OCI-LY7 (cell line): ENCODE measurements around the gene KLHDC8B. TPM values are rescaled to one million over a fixed set of nuclear protein-coding genes. Genes with fewer than 3 reads are reported as not detected.

Experiments
- BruUV-seq: library from RNA; stranded (reverse); fragments of 400-500 nt; replicated peaks from 2 replicates; lab custom pipeline; 2021; lab: Mats Ljungman, UMichigan
- CTCF ChIA-PET: fragments of 300-600 bp; sonication (Branson Sonifier 250); formaldehyde crosslinking; loops from one replicate; lab custom pipeline; 2022; ENCODE audit warnings: antibody characterized with exemption; ENCODE audit not compliant: unreplicated experiment; lab: Charles Lee
- POLR2A ChIA-PET: fragments of 300-600 bp; sonication (Branson Sonifier 250); formaldehyde crosslinking; loops from one replicate; lab custom pipeline; 2022; ENCODE audit warnings: antibody characterized with exemption; lab: Charles Lee
- DNase-seq: peaks from one replicate; pipeline ENCODE4 v3.0.0-alpha.2; 2015; ENCODE audit warnings: low spot score
- H2AFZ ChIP-seq: fragments of 200-600 bp; sonication (generic), shearing (Covaris generic); 2 replicates; pipeline ENCODE4 v1.6.1; 2014; ENCODE audit warnings: mild to moderate bottlenecking, antibody characterized with exemption, low read length, moderate library complexity
- H3K27ac ChIP-seq: fragments of 200-600 bp; sonication (generic); 2 replicates; pipeline ENCODE4 v1.5.1; 2014; ENCODE audit warnings: mixed run types, low read depth, mild to moderate bottlenecking, moderate library complexity, low read length, inconsistent platforms; ENCODE audit not compliant: poor library complexity, severe bottlenecking
- H3K36me3 ChIP-seq: fragments of 200-600 bp; sonication (generic); 2 replicates; pipeline ENCODE4 v1.6.1; 2014; ENCODE audit warnings: mild to moderate bottlenecking, antibody characterized with exemption, low read length, moderate library complexity, mixed read lengths; ENCODE audit not compliant: insufficient read depth
- H3K4me1 ChIP-seq: fragments of 200-600 bp; sonication (generic); 2 replicates; pipeline ENCODE4 v1.5.1; 2014; ENCODE audit warnings: mild to moderate bottlenecking, low read length; ENCODE audit not compliant: insufficient read depth, poor library complexity, severe bottlenecking
- H3K4me2 ChIP-seq: fragments of 200-600 bp; sonication (generic); 2 replicates; pipeline ENCODE4 v1.6.1; 2014; ENCODE audit warnings: mild to moderate bottlenecking, low read length
- H3K4me3 ChIP-seq: fragments of 200-600 bp; sonication (generic); 2 replicates; pipeline ENCODE4 v1.5.1; 2014; ENCODE audit warnings: mild to moderate bottlenecking, low read depth, low read length; ENCODE audit not compliant: poor library complexity, severe bottlenecking
- H3K79me2 ChIP-seq: fragments of 200-600 bp; sonication (generic); 2 replicates; pipeline ENCODE4 v1.6.1; 2016; ENCODE audit warnings: low read depth, mild to moderate bottlenecking, low read length, moderate library complexity, mixed read lengths; ENCODE audit not compliant: insufficient read depth
- H3K9me2 ChIP-seq: fragments of 200-600 bp; sonication (generic); 2 replicates; pipeline ENCODE4 v1.6.1; 2016; ENCODE audit warnings: mild to moderate bottlenecking, low read length, mixed read lengths; ENCODE audit not compliant: insufficient read depth
- H3K9me3 ChIP-seq: fragments of 200-600 bp; sonication (generic); 2 replicates; pipeline ENCODE4 v1.6.1; 2014; ENCODE audit warnings: mild to moderate bottlenecking, mixed run types, low read length, mixed read lengths
- H4K20me1 ChIP-seq: fragments of 200-600 bp; sonication (generic); 2 replicates; pipeline ENCODE4 v1.6.1; 2014; ENCODE audit warnings: mild to moderate bottlenecking, antibody characterized with exemption, low read length, moderate library complexity, mixed read lengths; ENCODE audit not compliant: insufficient read depth
- CTCF ChIP-seq: fragments of 200-600 bp; sonication (generic); conservative IDR thresholded peaks from 2 replicates; pipeline ENCODE4 v1.5.1; 2014; ENCODE audit warnings: mild to moderate bottlenecking, antibody characterized with exemption, low read length, moderate library complexity, mixed read lengths
- EZH2phosphoT487 ChIP-seq: fragments of 200-600 bp; sonication (generic); IDR thresholded peaks from 2 replicates; pipeline ENCODE4 v1.6.1; 2018; ENCODE audit warnings: low read depth, borderline replicate concordance, mild to moderate bottlenecking, mixed run types, antibody characterized with exemption, low read length, moderate library complexity, mixed read lengths
- intact Hi-C: fragments of 100-400 bp; cut with micrococcal nuclease; formaldehyde crosslinking; loops from one replicate; pipeline ENCODE4 v1.10.0; 2022; ENCODE audit not compliant: unreplicated experiment
- total RNA-seq, 2 experiments: library from RNA; depleted of rRNA in 1 of 2; stranded (reverse); fragments of >200 nt in 1 of 2; shearing (Covaris generic) in 1 of 2; gene quantifications; 2 replicates each; pipeline ENCODE4 v1.2.3, GENCODE V29; 2014 to 2022

KLHDC8B gene
- total RNA-seq, 2 experiments from 2014 or later: 0.69 to 0.91 TPM

- POLR2A ChIA-PET: no interaction called here
- Histone ChIP-seq H3K9me3 (no peaks in the 10 kb centered on the region), H3K9me2 (no peaks in the 10 kb centered on the region), H3K4me1 (peaks cover 6% of the 10 kb centered on the region), H3K27ac (no peak overlapping the region), H3K4me3 (no peak overlapping the region), H4K20me1 (no peaks in the 10 kb centered on the region), H3K79me2 (no peaks in the 10 kb centered on the region), H2AFZ (no peak overlapping the region), H3K4me2 (no peak overlapping the region), H3K36me3 (no peaks in the 10 kb centered on the region)
- intact Hi-C loops: no loop called here
- DNase-seq: no peak
- TF ChIP-seq CTCF: no peak
- no peak for TF ChIP-seq EZH2phosphoT487
- CTCF ChIA-PET: no interaction called here
- no TSS peak for BruUV-seq
These were observed 1.9 kb downstream of the KLHDC8B start for GRCh38 chr3:49173116-49173791.

GRCh38 chr3:49173792-49174170 lies 2.4 kb downstream of the KLHDC8B start:
- H3K4me3 ChIP-seq: no peak overlapping the region
- H3K9me3 ChIP-seq: no peaks in the 10 kb centered on the region
- CTCF ChIA-PET: no interaction called here
- H3K9me2 ChIP-seq: no peaks in the 10 kb centered on the region
- no peaks in the 10 kb centered on the region for H3K36me3 ChIP-seq
- H3K27ac ChIP-seq: no peak overlapping the region
- H4K20me1 ChIP-seq: no peaks in the 10 kb centered on the region
- POLR2A ChIA-PET: no interaction called here
- peaks cover 6% of the 10 kb centered on the region for H3K4me1 ChIP-seq
- DNase-seq: no peak
- no TSS peak for BruUV-seq
- no peak overlapping the region for H2AFZ ChIP-seq
- TF ChIP-seq EZH2phosphoT487 (no peak), CTCF (no peak)
- H3K79me2 ChIP-seq: no peaks in the 10 kb centered on the region
- H3K4me2 ChIP-seq: no peak overlapping the region
- intact Hi-C loops: no loop called here

- H3K4me1 ChIP-seq: peaks cover 6% of the 10 kb centered on the region
- H3K27ac ChIP-seq: no peak overlapping the region
- no TSS peak for BruUV-seq
- intact Hi-C loops: no loop called here
- H3K36me3 ChIP-seq: no peaks in the 10 kb centered on the region
- H4K20me1 ChIP-seq: no peaks in the 10 kb centered on the region
- H3K4me3 ChIP-seq: no peak overlapping the region
- POLR2A ChIA-PET: no interaction called here
- H3K9me3 ChIP-seq: no peaks in the 10 kb centered on the region
- H3K4me2 ChIP-seq: no peak overlapping the region
- no peaks in the 10 kb centered on the region for H3K9me2 ChIP-seq
- no peak for TF ChIP-seq EZH2phosphoT487
- no peak for TF ChIP-seq CTCF
- H2AFZ ChIP-seq: no peak overlapping the region
- DNase-seq: no peak
- CTCF ChIA-PET: no interaction called here
- no peaks in the 10 kb centered on the region for H3K79me2 ChIP-seq
These were observed 3.1 kb downstream of the KLHDC8B start for GRCh38 chr3:49174397-49174985.
